Measurements from ENCODE around the gene STK26.
A peak's percentile ranks its signal among the peaks of the same experiment; 100 is the strongest.
"Not testable (repeated sequence)": the region's sequence is repeated elsewhere in the genome, so short reads cannot be mapped to it uniquely, and the experiment has no call there.

Gene STK26

DNA sequence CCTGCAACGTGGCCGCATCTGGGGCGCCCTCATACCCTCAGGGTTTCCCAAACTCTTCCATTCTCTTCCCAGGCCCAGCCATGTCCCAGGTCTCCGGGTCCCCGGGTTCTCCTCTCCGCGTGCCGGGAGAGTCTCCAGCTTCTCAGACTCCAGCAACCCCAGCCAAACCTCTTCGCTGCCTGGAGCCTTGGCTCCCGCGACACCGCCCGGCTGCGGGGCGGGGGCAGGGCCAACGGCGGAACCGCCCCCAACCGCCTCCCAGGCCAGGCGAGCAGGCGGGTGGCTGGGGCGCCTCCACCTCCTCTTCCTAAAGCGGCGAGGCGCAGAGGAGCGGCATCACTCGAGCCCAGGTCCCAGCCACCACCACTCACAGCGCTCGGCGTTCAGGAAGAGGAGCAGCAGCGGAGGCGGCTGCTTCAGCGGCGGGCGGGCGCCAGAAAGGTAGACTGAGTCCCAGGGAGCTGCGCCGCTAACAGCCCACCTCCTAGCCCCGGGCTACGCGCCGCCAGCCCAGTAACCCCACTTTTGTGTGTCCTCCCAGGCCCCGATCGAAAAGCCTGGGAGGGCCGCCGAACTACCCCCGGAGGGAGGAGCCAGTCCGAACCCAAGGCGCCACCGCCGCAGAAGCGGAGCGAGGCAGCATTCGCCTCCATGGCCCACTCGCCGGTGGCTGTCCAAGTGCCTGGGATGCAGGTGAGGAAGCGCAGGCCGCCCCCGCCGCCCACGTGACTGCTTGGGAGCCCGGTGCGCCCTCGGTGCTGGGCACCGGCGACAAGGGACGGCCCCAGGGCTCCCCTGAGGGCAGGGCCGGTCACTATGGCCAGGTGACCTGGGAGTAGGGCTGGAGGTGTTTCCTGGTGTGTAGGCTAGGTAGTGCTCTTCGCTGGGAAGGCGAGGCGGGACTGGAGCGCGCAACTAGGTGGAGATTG is at the start of gene STK26:
STK26 (plus strand) TSS at position 336 of the 929 bp plus-strand sequence; CDS start at position 652, 316 bp downstream.
- DNase-seq (ENCODE audit: extremely low read depth in 1 of 2, low read depth in 1 of 2), result peak; percentile 44 to 57

DNA sequence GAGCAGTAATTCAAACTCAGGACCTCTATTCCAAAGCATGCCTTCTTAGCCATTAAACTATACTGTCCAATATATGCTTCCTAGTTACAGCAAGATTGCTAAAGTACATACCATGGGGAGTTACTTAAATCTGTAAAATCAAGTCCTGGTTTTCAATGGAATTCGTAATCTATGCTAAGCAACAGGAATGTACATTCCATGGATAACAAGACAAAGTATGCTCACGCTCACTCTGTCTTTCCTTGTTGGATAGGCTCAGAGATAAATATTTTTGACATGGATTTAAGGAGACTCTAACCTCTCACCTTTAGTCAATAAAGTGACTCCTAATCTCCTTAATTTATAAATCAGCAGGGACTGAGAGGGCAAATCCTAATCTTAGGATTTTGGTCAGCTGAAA is 47.3 kb upstream of the STK26 start:
- DNase-seq (ENCODE audit: extremely low read depth in 1 of 2, low read depth in 1 of 2), result no peak

DNA sequence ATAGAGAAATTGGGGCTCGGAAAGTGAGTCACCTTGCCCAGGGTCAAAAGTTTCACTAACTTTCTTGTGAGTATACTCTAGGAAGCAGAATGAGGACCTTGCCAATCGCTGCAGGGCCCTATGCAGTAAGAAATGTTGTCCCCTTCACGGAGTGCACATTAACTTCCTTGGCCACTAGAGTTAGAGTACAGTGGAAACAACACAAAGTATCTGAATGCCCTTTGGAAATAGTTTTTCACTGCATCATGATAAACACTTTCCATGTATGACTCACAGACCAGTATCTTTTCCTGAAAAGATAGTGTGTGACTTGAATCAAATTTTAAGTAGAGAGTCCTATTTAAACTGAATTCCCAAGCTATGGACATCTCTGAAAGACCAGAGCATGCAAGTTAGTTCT is 45.5 kb upstream of the STK26 start:
- no peak for DNase-seq (ENCODE audit: extremely low read depth in 1 of 2, low read depth in 1 of 2)

DNA sequence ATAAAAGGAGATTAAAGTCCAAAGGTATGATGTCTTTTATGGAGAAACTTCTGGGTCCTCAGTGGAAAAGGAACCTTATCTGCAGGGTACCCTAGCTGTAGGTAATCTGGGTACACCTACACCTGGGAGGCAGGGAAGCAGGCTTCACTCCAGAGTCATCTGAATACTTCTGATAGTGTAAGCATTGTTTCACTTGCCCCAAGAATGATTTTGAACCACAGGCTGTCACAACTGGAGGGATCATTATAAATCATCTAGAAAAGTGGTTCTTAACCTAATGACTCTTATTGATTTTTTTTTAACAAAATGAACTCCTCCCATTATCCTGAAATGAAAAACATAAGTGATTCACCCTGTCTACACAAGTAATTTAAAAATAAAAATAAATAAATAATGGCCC is 44.0 kb upstream of the STK26 start:
- DNase-seq (ENCODE audit: extremely low read depth in 1 of 2, low read depth in 1 of 2), result no peak

DNA sequence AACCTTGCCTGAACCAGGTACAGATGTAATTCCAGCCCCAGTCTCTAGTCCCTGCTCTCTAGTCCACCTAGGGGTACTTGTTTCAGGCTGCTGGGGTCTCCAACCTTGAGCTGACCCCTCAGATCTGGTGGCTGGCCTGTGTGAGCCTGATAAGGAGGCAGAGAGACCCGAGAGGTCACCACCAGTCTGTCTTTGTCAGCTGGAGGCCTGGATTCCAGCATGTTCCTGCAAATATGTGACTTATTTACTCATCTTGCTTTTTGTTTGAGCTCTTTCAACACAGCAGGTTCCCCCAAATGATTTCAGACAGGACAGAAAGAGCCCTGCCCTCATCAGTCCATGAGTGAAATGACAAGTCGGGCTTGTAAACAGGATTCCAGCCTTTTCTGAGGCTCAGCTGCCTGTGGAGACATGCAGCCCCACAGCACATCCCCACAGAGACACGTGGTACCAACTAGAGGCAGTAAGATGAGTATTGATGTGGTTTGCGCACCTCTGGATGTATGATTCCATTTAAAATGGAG is 37.5 kb upstream of the STK26 start:
- no peak for DNase-seq (ENCODE audit: extremely low read depth in 1 of 2, low read depth in 1 of 2)

DNA sequence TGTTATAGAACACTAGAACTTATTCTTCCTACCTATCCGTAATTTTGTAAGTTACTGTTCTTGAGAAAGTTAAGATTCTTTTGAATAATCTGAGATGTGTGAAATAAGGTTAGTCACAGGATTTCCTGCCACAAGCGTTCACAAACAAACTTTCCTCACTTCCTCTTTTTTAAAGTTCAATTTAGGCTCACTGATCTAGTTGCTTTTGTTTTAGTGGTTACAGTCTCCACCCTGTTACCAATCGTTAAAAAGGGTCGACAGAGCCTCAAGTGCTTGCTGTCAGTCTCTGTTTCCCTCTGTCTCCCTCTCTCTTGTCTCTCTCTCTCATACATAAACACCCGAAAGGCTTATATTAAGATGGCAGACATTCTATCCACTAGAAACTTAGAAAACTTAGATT is 35.9 kb upstream of the STK26 start:
- DNase-seq (ENCODE audit: extremely low read depth in 1 of 2, low read depth in 1 of 2), result peak in 1 of 2 donors; percentile 6

DNA sequence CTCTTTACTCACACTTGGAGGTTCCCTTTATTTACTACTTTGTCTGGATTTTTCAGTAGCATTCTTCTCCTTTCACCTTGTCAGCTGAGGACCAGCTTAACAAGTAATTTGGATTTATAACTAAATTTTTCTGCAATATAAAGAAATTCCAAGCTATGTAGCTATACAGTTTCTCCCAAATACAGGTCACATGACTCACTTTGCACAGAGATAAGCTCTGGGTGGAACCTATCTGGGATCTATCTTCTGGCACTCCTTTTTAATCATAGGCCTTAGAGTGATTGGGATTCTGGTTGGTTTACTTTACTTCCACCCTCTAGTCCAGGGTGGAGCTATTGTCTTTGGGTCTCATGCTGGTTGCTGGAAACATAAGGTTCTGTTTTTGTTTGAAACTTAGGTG is 34.9 kb upstream of the STK26 start:
- no peak for DNase-seq (ENCODE audit: extremely low read depth in 1 of 2, low read depth in 1 of 2)

DNA sequence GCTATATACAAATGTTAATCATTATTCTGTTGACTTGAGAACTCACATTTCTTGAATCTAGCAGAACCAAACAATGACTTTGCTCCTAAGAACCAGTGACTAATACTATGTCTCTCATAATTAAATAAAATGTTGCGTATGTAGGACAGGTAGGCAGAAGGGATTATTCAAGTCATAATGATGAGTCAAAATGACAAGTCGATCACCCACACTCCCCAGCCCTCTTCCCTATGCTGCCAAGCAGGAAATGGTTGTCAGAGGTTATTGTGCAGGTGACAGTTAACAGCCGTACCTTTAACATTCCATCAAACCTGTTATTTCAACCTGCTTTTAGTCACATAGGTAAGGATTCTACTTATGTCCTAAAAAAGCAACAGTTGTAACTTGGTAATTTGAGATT is 22.0 kb upstream of the STK26 start:
- no peak for DNase-seq (ENCODE audit: extremely low read depth in 1 of 2, low read depth in 1 of 2)

DNA sequence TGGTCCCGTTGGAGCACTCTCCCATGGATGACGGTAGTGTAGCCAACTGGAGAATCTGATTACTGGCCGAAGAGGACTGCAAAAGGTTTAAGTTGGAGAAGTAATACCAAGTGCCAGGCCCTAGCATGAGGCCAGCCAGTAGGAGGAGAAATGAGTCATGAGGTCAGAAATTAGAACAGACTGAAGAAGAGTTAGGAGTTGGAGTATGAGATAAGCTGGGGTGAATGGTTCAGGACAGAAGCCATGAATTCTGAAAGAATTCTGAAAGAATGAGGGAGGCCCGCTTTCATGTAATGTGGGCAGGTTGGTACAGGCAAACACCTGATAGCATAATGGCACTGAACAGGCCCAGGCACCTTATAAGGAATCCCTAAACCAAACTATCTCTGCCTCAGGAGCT is 18.4 kb upstream of the STK26 start:
- DNase-seq (ENCODE audit: extremely low read depth in 1 of 2, low read depth in 1 of 2), result no peak

DNA sequence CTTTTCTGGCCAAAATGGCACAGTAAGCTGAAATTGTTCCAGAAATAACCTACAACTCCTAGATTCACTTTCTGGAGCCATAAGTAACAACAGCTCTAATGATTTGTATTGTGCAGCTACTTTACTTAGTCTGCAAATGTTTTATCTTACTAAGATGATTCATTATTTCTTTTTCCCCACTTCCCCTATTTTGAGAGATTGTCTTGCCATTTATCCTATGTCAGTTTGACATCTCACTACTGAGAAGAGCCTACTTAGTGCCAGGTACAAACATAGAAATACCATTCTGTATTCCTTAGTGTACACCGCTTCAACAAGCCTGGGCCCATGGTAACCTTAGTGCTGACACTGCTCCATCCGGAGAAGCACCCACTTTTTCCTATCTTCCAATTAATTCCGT is 13.8 kb upstream of the STK26 start:
- DNase-seq (ENCODE audit: extremely low read depth in 1 of 2, low read depth in 1 of 2), result no peak

DNA sequence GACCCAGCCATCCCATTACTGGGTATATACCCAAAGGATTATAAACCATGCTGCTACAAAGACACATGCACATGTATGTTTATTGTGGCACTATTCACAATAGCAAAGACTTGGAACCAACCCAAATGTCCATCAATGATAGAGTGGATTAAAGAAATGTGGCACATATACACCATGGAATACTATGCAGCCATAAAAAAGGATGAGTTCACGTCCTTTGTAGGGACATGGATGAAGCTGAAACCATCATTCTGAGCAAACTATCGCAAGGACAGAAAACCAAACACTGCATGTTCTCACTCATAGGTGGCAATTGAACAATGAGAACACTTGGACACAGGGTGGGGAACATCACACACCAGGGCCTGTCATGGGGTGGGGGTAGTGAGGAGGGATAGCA is 12.9 kb upstream of the STK26 start:
- not testable (repeated sequence) for DNase-seq (ENCODE audit: extremely low read depth in 1 of 2, low read depth in 1 of 2)

DNA sequence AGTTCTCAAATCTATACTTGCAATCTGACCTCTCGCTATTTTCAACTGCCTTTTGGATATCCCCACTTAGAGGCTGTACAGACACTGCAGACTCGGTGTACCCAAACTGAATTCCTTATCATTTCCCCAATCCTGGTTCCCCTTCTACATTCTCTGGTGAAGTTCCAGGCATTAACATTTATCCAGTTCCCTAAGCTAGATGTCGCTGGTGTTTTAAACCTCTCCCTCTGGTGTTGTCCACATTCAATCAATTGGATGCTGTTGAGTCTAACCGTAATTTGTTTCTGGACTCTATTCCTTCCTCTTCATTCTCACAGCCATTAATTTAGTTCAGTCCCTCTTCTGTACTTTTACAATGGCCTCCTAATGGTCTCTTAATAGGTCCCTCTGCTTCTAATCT is 7.2 kb upstream of the STK26 start:
- DNase-seq (ENCODE audit: extremely low read depth in 1 of 2, low read depth in 1 of 2), result no peak

DNA sequence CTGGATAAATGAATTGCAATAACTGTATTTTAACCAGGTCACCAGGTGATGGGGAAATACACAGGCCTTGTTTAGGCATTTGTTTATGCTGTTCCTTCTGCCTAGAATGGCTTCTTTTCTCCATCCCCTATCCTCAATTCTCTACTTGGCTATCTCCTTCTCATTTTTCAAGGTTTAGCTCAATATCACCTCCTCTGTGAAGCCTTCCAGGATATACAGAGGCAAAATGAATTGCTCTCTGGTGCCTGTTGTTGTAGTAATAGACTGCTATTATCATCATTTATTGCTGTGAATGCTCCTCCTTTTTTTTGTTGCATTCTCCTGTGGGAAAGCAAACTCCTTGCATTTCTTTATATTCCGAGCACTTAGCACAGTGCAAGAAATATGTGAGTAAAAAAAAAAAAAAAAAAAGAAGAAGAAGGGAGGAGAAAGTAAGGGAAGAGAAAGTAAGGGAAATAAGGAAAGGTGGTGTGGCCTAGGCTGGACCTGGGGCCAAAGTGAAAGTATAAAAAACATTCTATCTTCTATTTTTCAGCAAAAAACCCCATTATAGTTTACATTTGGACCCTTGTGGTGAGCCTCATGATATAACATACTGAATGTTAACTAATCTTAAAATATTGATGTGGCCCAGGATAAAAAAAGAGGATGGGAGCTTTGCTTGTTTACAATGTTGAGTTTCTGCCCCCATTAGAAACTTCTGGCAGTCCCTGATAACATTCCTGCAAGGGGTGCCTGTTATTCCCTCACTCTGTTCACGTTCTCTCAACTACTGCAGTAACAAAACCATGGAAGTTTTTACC is 6.3 kb upstream of the STK26 start:
- DNase-seq (ENCODE audit: extremely low read depth in 1 of 2, low read depth in 1 of 2), result no peak

DNA sequence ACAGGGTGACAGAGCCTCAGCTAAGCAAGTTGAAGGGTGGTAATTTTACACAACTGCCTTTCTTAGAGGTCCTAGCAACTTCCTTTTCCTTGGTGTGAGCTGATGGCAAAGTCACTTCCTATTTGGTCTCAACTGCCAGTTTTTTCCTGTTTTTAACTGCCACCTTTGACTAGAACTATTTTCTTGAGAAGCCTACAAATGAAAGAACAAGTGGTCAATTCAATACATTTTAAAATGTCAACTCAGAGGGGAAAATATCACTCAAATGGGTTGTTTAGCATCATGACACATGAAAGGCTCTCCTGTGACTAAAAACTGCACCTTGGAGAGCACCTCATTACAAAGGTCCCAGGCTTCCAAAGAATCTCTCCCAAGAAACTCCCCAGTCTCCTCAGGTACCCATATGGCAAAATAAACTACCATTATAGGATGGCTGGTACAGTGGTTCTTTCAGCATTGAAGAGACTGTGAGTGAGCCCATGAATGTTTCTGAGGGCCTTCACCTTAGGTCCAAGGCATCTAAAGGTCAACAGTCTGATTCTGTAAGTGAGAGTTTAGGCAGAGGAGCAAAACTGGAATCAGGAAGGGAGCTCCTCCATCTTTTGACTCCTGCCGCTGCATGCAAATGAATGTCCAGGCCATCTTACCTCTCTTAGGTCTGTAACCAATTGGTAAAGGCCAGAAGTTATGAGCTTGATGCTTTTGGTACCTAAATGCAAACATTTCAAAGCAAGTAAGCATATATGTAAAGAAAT is 5.5 kb upstream of the STK26 start:
- no peak for DNase-seq (ENCODE audit: extremely low read depth in 1 of 2, low read depth in 1 of 2)

DNA sequence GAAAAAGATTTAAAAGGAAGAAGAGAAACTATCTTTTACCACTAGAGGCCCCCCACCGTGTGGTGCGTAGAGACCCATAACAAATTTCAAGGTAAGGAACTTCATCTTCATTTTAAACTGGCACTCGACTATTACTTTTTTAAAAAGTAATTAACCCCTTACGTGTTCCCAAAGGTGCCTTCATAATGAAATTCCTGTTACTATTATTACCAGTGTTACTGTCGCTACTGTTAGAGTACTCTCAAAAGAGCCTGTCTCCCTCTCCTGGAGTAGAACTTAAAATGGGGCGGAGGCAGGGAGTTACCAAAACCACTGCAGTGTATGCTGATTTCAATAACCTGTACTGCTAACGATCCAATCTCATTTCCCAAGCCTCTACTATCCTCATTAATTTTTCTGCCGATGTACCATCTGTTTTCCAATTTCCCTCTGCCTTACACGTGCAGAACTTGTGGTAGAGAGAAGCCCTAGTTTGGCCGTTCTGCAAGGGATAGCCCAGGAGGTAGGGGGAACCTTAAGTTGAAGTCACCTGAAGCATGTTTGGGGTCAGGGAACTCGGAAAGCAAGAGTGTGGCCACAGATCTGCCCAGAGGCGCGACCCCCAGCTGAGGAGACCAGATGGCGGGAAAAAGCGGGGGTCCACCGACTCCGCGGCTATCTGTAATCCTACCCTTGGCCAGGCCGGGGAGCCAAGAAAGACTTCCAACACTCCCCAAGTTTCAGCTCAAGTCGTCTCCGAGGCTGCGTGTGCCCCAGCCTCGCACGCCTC is 720 bp upstream of the STK26 start:
- no peak for DNase-seq (ENCODE audit: extremely low read depth in 1 of 2, low read depth in 1 of 2)

DNA sequence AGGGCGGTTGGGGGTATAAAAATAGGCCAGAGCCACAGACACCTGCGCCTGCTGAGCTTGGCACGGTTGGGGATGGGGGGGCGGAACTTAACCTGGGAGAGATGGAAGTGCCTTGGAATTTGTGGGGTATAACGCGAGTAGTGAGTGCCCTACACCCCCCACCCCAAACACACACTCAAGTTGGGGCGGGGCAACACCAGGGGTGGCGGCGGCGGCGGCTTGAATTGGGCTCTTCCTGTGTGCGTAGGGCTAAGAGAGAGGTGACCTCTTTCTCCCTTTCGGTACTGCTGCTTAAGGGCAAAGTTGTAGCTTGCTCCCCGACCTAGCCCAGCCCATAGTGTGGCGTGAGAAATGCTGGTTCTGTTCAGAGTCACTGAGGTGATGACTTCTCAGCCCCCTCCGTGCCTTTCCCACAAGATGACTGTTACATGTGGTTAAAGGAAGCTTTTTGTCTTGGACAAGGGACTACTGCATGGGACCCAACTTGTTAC is 839 bp downstream of the STK26 start:
- DNase-seq (ENCODE audit: extremely low read depth in 1 of 2, low read depth in 1 of 2), result peak in 1 of 2 donors; percentile 25

DNA sequence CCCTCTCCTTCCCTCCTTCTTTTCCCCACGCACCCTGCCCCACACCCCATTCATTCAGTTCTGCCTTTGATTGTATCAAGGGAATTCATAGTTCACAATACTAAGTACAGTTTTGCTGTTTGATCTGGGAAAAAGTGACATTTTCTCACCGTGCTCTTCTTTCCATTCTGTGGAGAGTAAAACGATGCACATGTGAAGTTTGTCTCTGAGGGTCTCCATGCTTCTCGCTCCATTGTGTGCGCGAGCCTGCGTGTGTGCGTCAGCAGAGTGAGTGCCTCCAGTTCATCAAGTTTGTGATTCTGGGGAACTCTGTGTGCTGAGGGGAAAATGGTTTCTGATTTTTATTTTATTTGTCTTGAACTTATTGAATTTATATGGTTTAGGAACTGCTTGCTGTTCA is 1.9 kb downstream of the STK26 start:
- no peak for DNase-seq (ENCODE audit: extremely low read depth in 1 of 2, low read depth in 1 of 2)

DNA sequence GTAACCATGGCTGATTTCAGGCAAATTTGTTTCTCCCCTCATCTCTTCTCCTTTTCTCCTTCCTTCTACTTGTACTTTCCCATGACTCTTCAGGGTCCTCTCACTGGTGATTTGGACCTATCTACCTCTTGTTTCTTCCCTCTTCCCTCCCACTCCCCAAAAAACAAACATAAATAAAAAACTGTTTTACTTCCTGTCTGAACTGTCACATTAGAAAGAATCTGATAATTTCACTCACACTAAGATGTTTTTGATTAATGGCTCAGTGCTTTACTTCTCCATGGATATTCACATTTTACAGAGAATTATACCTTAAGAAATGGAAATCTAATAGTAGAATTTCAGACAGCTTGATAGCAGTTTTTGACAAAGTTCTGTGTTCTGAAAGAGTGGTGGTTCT is 7.2 kb downstream of the STK26 start:
- no peak for DNase-seq (ENCODE audit: extremely low read depth in 1 of 2, low read depth in 1 of 2)

DNA sequence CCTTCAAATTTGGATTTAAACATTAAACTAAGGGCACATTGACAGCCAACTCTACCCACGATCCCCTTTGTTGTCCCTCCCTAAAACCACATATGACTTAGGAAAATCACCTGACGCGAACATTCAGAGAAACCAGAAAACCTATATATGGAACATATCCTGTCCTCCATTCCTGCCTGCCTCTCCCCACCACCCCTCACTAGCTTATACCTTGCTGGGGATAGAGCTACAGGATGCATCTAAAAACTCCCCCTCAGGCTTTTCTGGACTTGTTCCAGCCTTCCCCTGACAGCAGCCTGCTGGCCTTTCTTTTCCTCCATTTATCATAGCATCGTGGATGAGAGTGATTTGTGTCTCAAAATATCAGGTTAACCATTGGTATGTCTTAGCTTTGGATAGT is 8.8 kb downstream of the STK26 start:
- DNase-seq (ENCODE audit: extremely low read depth in 1 of 2, low read depth in 1 of 2), result no peak

DNA sequence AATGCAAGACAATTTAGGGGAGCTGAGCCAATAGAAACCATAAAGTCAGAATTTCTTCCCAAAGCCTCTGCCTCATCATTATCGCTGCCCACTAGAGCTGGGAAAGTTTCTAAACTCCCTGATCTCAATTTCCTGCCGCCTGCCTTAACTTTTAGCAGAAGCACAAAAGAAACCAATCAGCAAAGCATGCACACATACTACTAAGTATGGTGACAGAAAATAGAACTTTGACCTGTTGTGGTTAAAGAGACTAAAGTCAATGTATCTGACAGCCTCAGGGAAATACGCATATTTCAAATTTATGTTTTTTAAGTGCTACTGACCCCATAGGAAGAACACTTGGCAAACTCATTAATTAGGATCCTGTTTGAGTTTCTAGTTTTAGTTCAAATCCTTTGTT is 10.1 kb downstream of the STK26 start:
- no peak for DNase-seq (ENCODE audit: extremely low read depth in 1 of 2, low read depth in 1 of 2)
